ENCODE data around the gene CEACAM16.

- TF ChIP-seq CTCF (IDR thresholded peaks at IDR 0.05 in 4 of 5, conservative IDR thresholded peaks at IDR 0.05 in 1 of 5) (no peak), POLR2A (IDR thresholded peaks at IDR 0.05) (no peak)
Measured at GRCh38 chr19:44722131-44723121, 23.5 kb downstream of the CEACAM16 start.
